CD4-positive, alpha-beta T cell treated with Interleukin-6 for 4 hours (primary cell): ENCODE measurements around the gene S100A16.
A peak's percentile ranks its signal among the peaks of the same experiment; 100 is the strongest.
"Not testable (repeated sequence)": the region's sequence is repeated elsewhere in the genome, so short reads cannot be mapped to it uniquely, and the experiment has no call there.

Experiments used
- DNase-seq: peaks from one replicate; pipeline ENCODE4 v3.0.0-alpha.2; 2020; ENCODE audit warnings: mixed read lengths

The S100A16 gene

GRCh38 chr1:153612755-153613331 lies at the start of gene S100A16:
S100A16 (minus strand) TSS chr1:153613137; CDS start chr1:153608151, 4,986 bp downstream.
- no peak for DNase-seq

GRCh38 chr1:153662269-153662668 lies 49.3 kb upstream of the S100A16 start:
- no peak for DNase-seq

- DNase-seq: no peak
Measured at GRCh38 chr1:153661111-153661708, 48.3 kb upstream of the S100A16 start.

GRCh38 chr1:153659656-153660055 lies 46.7 kb upstream of the S100A16 start:
- DNase-seq: no peak

GRCh38 chr1:153659175-153659534 lies 46.2 kb upstream of the S100A16 start:
- no peak for DNase-seq

GRCh38 chr1:153658400-153659174 lies 45.6 kb upstream of the S100A16 start, which contains the start of gene SNAPIN:
SNAPIN (plus strand) TSS chr1:153658703; CDS start chr1:153658744, 41 bp downstream.
- DNase-seq: peak; percentile 93

- no peak for DNase-seq
Measured at GRCh38 chr1:153655333-153655732, 42.4 kb upstream of the S100A16 start.

GRCh38 chr1:153652805-153653500 lies 40.0 kb upstream of the S100A16 start:
- no peak for DNase-seq

GRCh38 chr1:153651771-153652170 lies 38.8 kb upstream of the S100A16 start:
- no peak for DNase-seq

GRCh38 chr1:153649863-153650235 lies 36.9 kb upstream of the S100A16 start:
- DNase-seq: peak; percentile 38

GRCh38 chr1:153649137-153649862 lies 36.4 kb upstream of the S100A16 start:
- DNase-seq: peak; percentile 48

GRCh38 chr1:153648000-153648643 lies 35.2 kb upstream of the S100A16 start:
- no peak for DNase-seq

GRCh38 chr1:153647346-153647714 lies 34.4 kb upstream of the S100A16 start:
- DNase-seq: no peak

GRCh38 chr1:153646672-153647345 lies 33.9 kb upstream of the S100A16 start:
- no peak for DNase-seq

GRCh38 chr1:153643816-153644215 lies 30.9 kb upstream of the S100A16 start:
- no peak for DNase-seq

GRCh38 chr1:153643100-153643499 lies 30.2 kb upstream of the S100A16 start:
- no peak for DNase-seq

GRCh38 chr1:153642161-153642560 lies 29.2 kb upstream of the S100A16 start:
- DNase-seq: no peak

GRCh38 chr1:153640861-153641260 lies 27.9 kb upstream of the S100A16 start:
- DNase-seq: no peak

- DNase-seq: not testable (repeated sequence)
Measured at GRCh38 chr1:153640213-153640612, 27.3 kb upstream of the S100A16 start.

- DNase-seq: no peak
Measured at GRCh38 chr1:153639280-153639679, 26.3 kb upstream of the S100A16 start.

- no peak for DNase-seq
Measured at GRCh38 chr1:153638261-153638660, 25.3 kb upstream of the S100A16 start.

GRCh38 chr1:153636312-153636711 lies 23.4 kb upstream of the S100A16 start:
- no peak for DNase-seq
